M059J (cell line): ENCODE results near the gene PIK3R6. TPM values are rescaled to one million over a fixed set of nuclear protein-coding genes. Genes with fewer than 3 reads are reported as not detected.

Experiments
- DNase-seq: peaks from one replicate; pipeline ENCODE4 v3.0.0-alpha.2; 2012; ENCODE audit warnings: low read depth
- total RNA-seq: library from RNA; depleted of rRNA; stranded (reverse); fragments of >200 nt; shearing (Covaris generic); gene quantifications from 2 replicates; pipeline ENCODE4 v1.2.3, GENCODE V29; 2014

PIK3R6 gene
- total RNA-seq, 1 experiment from 2014 or later = not detected

DNA sequence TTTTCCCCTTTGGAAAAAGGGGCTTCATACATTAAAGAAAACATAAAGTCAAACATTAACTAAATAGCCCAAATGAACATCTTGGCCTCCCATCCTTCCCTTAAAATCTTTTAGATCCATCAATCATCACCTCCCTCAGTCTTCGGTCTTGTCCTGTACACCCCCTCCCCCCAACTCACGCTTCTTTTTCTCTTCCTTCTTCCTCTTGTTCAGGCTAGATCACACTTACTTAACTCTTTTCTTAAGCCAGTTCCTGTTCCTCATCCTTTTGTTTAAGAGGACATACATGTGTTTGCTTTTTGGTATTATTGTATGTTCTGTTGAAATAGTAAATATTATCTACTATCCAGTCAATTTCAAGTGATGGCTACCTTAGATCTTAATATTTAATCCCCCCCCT, 73.8 kb downstream of the PIK3R6 start:
- DNase-seq = no peak

GRCh38 chr17:8792646-8793045, 74.8 kb downstream of the PIK3R6 start:
- DNase-seq = no peak

- peak; percentile 70 for DNase-seq
These were observed 75.6 kb downstream of the PIK3R6 start for GRCh38 chr17:8791910-8792270.

DNA sequence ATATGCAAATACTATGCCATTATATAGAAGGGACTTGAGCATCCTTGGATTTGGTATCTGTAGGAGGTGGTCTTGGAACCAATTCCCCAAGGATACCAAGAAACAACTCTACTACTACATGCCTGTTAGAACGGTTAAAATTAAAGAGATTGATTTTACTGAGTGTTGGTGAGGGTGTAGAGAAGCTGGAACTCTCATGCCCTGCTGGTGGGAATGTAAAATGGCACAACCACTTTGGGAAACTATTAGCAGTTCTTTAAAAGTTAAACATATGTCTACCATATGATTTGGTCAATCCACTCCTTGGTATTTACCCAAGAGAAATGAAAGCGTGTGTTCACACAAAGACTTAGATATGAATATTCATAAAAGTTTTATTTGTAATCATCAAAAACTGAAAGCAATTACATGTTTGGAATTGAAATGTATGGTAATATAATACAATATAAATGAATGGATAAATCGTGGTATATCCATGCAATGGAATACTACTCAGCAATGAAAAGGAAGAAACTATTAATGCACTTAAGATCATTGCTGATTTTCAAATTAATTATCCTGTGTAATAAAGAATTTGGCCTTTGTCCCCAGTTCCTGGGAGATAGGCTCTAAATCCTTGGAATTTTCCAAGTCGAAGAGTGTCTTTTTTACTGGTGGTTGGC, 76.1 kb downstream of the PIK3R6 start:
- no peak for DNase-seq

DNA sequence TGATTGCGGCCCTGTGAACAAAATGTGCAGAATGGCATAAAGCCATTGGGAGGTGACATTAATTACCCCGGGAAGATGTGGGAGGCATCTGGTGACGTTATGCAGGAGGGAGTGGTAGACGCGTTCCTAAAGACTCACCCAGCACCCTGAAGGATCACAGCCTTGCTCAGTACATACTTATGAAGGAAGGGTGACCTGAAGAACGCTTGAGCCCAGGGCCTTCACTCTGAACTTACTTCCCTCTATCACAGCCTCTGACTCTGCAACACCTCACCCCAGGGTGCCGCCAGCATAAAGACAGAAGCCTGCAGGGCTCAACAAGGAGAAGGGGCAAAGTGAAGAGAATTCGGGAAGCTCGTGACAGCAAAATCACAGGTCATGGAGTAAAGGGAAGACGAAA, 77.7 kb downstream of the PIK3R6 start:
- DNase-seq = no peak

DNA sequence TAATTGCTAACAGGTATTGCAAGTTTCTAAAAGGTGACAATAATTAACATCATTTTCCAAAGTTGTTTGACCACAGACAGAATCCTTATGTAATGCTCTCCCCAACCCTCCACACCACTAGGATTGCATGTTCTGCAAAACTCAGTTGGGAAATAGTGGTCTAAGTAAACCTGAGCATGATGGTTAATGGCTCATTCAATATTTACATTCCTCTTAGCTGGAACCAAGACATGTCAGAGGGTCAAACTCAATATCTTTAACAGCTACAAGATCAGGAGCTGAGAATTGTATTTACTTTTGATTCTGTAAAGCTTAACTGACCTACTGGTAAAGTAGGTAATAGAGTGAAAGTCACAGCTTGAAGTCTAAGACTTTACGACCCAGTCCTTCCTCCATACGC, 78.5 kb downstream of the PIK3R6 start:
- no peak for DNase-seq

GRCh38 chr17:8785547-8786413, 81.7 kb downstream of the PIK3R6 start:
- DNase-seq = peak; percentile 45

DNA sequence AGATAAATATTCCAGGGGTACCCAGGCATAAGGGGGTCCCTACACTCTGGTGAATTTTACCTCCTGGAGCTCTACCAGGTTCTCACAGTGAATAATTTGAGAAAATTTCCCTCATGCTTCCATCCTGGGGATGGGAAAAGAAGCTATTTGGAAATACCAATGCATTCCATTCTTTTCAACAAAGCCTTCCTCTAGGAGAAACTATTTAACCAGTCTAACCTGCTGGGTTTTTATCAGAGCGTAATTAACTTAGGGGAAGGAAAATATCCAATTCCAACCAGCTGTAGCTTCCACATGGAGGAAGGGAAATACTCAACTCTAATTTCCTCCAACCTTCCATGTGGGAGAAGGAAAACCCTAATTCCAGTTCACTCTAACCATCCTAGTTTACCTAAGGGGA, 85.3 kb downstream of the PIK3R6 start:
- DNase-seq = no peak

GRCh38 chr17:8781776-8782175, 85.7 kb downstream of the PIK3R6 start:
- no peak for DNase-seq

DNA sequence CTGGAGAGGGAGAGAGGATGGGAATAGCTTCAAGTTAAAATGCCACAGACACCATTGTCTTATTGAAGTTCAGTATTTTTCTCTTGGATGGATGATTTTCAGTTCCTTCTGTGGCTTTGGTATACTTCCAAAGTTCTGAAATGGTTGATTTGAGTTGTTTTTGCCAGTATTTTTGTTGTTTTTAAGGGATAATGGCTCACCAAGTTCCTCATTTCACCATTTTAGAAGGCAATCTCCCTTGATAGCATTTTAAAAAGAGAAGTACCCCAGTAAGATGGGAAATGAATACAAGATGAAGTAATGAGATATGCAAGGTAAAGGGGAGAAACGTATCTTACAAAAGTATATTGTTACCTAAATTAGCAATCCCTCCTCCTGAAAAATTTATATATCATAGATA, 90.6 kb downstream of the PIK3R6 start:
- DNase-seq = no peak

DNA sequence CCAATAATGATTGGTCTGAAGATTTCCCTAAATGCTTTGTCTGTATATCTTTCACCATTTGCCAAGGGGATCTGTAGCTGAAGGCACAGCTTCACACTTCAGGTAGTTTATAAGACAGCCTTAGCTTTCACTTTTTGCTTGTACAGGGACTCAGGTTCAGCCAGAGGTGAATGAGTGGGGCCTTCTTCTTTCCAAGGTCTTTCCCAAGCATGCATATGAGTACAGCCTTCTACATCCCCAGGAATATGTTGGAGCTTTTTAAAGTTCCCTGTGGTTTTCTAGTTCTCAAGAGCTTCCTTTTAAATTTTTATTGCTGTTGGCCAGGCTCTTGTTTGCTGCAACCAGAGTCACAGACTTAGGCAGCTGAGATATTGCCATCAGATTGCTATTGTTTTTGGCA, 91.2 kb downstream of the PIK3R6 start:
- DNase-seq = no peak

DNA sequence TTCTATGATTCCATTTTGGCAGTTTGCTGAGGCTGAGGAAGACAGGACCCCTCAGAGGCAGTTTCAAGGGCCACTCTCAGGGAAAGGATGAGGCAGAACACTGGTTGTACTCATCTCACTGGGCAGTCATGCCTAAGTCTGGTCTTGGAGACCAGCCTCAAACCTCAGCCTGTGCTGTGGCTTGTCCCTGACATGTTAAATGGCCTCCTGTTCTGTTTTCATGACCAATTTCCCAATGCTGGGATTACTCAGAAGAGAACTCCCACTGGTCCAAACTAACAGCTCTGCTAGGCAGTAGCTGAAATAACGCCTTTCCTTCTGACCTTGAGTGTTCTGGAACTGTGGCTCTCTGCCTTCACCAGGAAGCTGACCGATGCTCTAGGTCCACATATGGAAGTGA, 100.7 kb downstream of the PIK3R6 start:
- DNase-seq = no peak

DNA sequence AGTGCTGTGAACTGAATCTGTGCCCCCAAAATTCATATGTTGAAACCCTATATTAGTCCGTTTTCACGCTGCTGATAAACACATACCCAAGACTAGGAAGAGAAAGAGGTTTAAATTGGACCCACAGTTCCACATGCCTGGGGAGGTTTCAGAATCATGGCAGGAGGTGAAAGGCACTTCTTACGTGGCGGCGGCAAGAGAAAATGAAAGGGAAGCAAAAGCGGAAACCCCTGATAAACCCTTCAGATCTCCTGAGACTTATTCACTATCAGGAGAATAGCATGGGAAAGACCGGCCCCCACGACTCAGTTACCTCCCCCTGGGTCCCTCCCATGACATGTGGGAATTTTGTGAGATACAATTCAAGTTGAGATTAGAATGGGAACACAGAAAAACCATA, 105.5 kb downstream of the PIK3R6 start:
- no peak for DNase-seq

DNA sequence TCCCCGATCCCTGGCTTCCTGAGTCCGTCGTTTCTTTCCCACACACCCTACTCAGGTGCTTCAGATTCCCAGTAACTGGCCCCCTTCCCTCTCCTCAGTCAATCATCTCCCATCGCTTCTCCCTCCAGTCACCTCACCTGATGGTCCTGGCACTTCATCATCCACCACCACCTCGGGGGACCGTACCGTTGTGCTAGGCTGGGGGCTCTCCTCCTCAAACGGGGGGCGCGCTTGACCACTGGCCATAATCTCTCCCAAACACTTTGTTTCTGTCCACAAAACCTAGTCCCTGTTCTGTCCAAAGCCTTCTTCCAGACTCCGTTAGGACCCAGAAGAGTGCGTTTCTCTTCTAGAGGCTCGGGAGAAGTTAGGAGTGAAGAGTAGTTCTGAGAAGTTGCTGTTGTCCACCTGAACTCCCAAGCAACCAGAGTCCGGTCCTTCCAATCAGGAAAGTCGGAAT, 109.3 kb downstream of the PIK3R6 start, which contains the start of gene SPDYE4:
TSS of gene SPDYE4 (minus strand) at position 410 of the 460 bp plus-strand sequence. CDS start at position 246, 164 bp downstream.
- no peak for DNase-seq

- DNase-seq = no peak
These were observed 110.3 kb downstream of the PIK3R6 start for GRCh38 chr17:8757189-8757588.

GRCh38 chr17:8755590-8756255, 111.8 kb downstream of the PIK3R6 start:
- no peak for DNase-seq

GRCh38 chr17:8754890-8755289, 112.6 kb downstream of the PIK3R6 start:
- DNase-seq = no peak

- DNase-seq = peak; percentile 18
These were observed 113.5 kb downstream of the PIK3R6 start for GRCh38 chr17:8753976-8754440.

DNA sequence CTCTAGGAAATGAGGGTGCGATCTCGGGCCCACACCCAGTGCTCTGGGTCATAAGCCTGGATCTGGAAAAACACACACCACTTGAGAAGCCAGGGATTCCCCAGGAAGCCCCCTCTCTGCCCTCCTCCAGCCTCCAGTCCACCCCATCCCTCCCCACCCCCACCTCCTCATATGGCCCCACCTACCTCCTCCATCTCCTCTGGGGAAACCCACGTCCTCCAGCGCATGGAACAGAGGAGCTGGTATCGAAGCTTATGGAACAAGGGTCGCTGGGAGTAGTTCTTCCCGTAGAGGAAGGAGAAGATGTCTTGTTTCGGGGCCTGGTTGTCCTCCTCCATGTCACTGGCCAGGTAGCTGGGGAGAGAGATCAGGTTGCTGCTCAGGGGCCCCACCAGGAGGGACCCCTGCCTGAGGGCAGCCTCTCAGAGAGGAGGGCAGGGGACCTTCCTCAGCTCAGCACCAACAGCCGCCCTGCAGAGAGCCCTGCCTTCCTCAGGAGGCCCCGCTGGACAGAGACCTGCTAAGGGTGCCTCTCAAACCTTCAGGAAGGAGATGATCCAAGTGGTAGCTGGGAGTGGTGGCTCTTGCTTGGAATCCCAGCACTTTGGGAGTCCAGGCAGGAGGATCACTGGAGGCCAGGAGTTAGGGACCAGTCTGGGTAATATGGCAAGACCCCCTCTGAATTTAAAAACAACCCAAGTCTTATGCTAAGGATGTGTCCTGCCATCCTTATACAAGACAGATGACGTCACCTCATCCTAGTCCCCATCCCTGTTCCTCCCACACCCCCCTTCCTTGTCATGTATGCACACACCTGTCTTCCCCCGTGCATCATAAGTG, 114.1 kb downstream of the PIK3R6 start:
- no peak for DNase-seq
